ENCODE data around the gene TMEM125.

GRCh38 chr1:43284546-43285110 lies 14.8 kb downstream of the TMEM125 start:
- TF ChIP-seq CTCF (conservative IDR thresholded peaks at IDR 0.05; ENCODE audit: low read depth, low read length), result no peak
- TF ChIP-seq POLR2A (IDR thresholded peaks at IDR 0.05; ENCODE audit: low read depth, low read length), result no peak
- TF ChIP-seq NFE2L2 (IDR thresholded peaks at IDR 0.05; ENCODE audit: low read depth, low read length), result no peak
- TF ChIP-seq BHLHE40 (IDR thresholded peaks at IDR 0.05; ENCODE audit: low read depth, low read length), result no peak
- TF ChIP-seq RAD21 (IDR thresholded peaks at IDR 0.05; ENCODE audit: low read length), result no peak
- no peak for TF ChIP-seq MAFK (IDR thresholded peaks at IDR 0.05; ENCODE audit: low read depth, low read length)
- no peak for TF ChIP-seq RFX5 (IDR thresholded peaks at IDR 0.05; ENCODE audit: low read depth, low read length)

Measured in IMR-90 (cell line).